Gastrocnemius medialis (tissue), 4 donors: ENCODE measurements around the gene KDM3B. TPM values are rescaled to one million over a fixed set of nuclear protein-coding genes. Genes with fewer than 3 reads are reported as not detected.
"Not testable (repeated sequence)": the region's sequence is repeated elsewhere in the genome, so short reads cannot be mapped to it uniquely, and the experiment has no call there.

Experiments used
- ATAC-seq, 2 donors: fragments of 150-250 bp; one replicate each; pipeline ENCODE4 v1.9.1; 2016
- DNase-seq, 2 donors: peaks; one replicate each; pipeline ENCODE4 v3.0.0-alpha.2; 2019
- H3K27ac ChIP-seq, 4 donors: fragments of 200-600 bp; sonication (generic); 1 replicate in 1 of 4; 2 replicates in 3 of 4; pipeline ENCODE4 v1.5.1; 2016 to 2018; ENCODE audit warnings: mild to moderate bottlenecking in 2 of 4, moderate library complexity in 1 of 4
- H3K27me3 ChIP-seq, 3 donors: fragments of 200-600 bp; sonication (generic) in 2 of 3; 1 replicate in 1 of 3; 2 replicates in 2 of 3; pipeline versions ENCODE4 v1.5.1 to v1.6.0; 2016 to 2019; ENCODE audit warnings: mild to moderate bottlenecking in 1 of 3, moderate library complexity in 1 of 3
- H3K36me3 ChIP-seq, 2 donors: fragments of 200-600 bp; sonication (generic) in 1 of 2; one replicate each; pipeline ENCODE4 v1.5.1; 2017 to 2018
- H3K4me1 ChIP-seq, 2 donors: fragments of 200-600 bp; sonication (generic) in 1 of 2; one replicate each; pipeline ENCODE4 v1.5.1; 2016 to 2017; ENCODE audit warnings: mild to moderate bottlenecking in 2 of 2
- H3K4me3 ChIP-seq, 4 donors: fragments of 200-600 bp; sonication (generic) in 3 of 4; 1 replicate in 1 of 4; 2 replicates in 3 of 4; pipeline ENCODE4 v1.5.1; 2016 to 2019; ENCODE audit warnings: mild to moderate bottlenecking in 2 of 4
- H3K9me3 ChIP-seq, 3 donors: fragments of 200-600 bp; sonication (generic) in 2 of 3; 1 replicate in 1 of 3; 2 replicates in 2 of 3; pipeline ENCODE4 v1.5.1; 2016 to 2019
- CTCF ChIP-seq, 5 experiments: fragments of 450-650 bp in 3 of 5; fragments of 200-600 bp in 2 of 5; sonication (generic) in 2 of 5; IDR thresholded peaks in 4 of 5; conservative IDR thresholded peaks in 1 of 5; 1 replicate in 4 of 5; 2 replicates in 1 of 5; pipeline ENCODE4 v1.5.1; 2016 to 2019; ENCODE audit warnings: antibody characterized with exemption in 5 of 5, mild to moderate bottlenecking in 3 of 5, moderate library complexity in 3 of 5
- POLR2A ChIP-seq, 2 donors: fragments of 450-650 bp; IDR thresholded peaks; one replicate each; pipeline ENCODE4 v1.6.1; 2017; ENCODE audit warnings: antibody characterized with exemption in 2 of 2, mild to moderate bottlenecking in 2 of 2, moderate library complexity in 2 of 2
- in situ Hi-C, 4 donors: fragments of 200-750 bp; cut with MboI; loops; one replicate each; pipeline versions ENCODE4 v1.15.0 to v1.8.0; 2017; ENCODE audit warnings: low sequenced_read_pairs in 4 of 4
- intact Hi-C: fragments of 100-400 bp; cut with DNase I; formaldehyde crosslinking; loops from one replicate; pipeline ENCODE4 v1.15.1; 2023; ENCODE audit warnings: low total_unique reads
- total RNA-seq, 4 donors: library from RNA; depleted of rRNA; stranded (reverse); fragments of >200 nt; gene quantifications; one replicate each; pipeline versions ENCODE4 v1.1.0 to v1.2.3, GENCODE V29; 2016

The KDM3B gene
- total RNA-seq, 4 donors from 2014 or later = 49.4 to 100 (median 74.2) TPM

- intact Hi-C loops (no loop called here), in situ Hi-C loops (no loop called here)
- Histone ChIP-seq H3K4me1 (no peaks in the 10 kb centered on the region), H3K27me3 (no peaks in the 10 kb centered on the region), H3K4me3 (no peak overlapping the region), H3K9me3 (no peaks in the 10 kb centered on the region), H3K27ac (no peak overlapping the region), H3K36me3 (no peaks in the 10 kb centered on the region)
- TF ChIP-seq CTCF (IDR thresholded peaks at IDR 0.05 in 4 of 5, conservative IDR thresholded peaks at IDR 0.05 in 1 of 5) (no peak), POLR2A (IDR thresholded peaks at IDR 0.05) (no peak)
- no peak for ATAC-seq
- no peak for DNase-seq
These were observed 119.9 kb downstream of the KDM3B start for GRCh38 chr5:138472353-138472752.

- intact Hi-C loops, ATAC-seq, DNase-seq, H3K27ac ChIP-seq, H3K4me1 ChIP-seq, H3K27me3 ChIP-seq, H3K36me3 ChIP-seq, in situ Hi-C loops, H3K4me3 ChIP-seq, H3K9me3 ChIP-seq: not testable (repeated sequence)
These were observed 120.7 kb downstream of the KDM3B start for GRCh38 chr5:138473151-138473550.

GRCh38 chr5:138476918-138477317 lies 124.4 kb downstream of the KDM3B start:
- Histone ChIP-seq H3K27ac (no peak overlapping the region), H3K4me1 (no peaks in the 10 kb centered on the region), H3K27me3 (no peaks in the 10 kb centered on the region), H3K9me3 (no peaks in the 10 kb centered on the region), H3K36me3 (no peaks in the 10 kb centered on the region), H3K4me3 (no peak overlapping the region)
- intact Hi-C loops = no loop called here
- in situ Hi-C loops = no loop called here
- no peak for TF ChIP-seq CTCF (IDR thresholded peaks at IDR 0.05 in 4 of 5, conservative IDR thresholded peaks at IDR 0.05 in 1 of 5)
- no peak for TF ChIP-seq POLR2A (IDR thresholded peaks at IDR 0.05)
- ATAC-seq (no peak), DNase-seq (no peak)

- Histone ChIP-seq H3K36me3 (no peaks in the 10 kb centered on the region), H3K27me3 (peaks cover 0 to 1% (median 0%) of the 10 kb centered on the region in 3 donors), H3K4me1 (no peaks in the 10 kb centered on the region), H3K27ac (no peak overlapping the region), H3K9me3 (no peaks in the 10 kb centered on the region), H3K4me3 (no peak overlapping the region)
- no peak for ATAC-seq
- TF ChIP-seq CTCF (IDR thresholded peaks at IDR 0.05 in 4 of 5, conservative IDR thresholded peaks at IDR 0.05 in 1 of 5) = no peak
- TF ChIP-seq POLR2A (IDR thresholded peaks at IDR 0.05) = no peak
- in situ Hi-C loops (no loop called here), intact Hi-C loops (no loop called here)
- DNase-seq = no peak
These were observed 130.2 kb downstream of the KDM3B start for GRCh38 chr5:138482638-138483037.

Other genes with a start within 250 kb of the KDM3B start
- under 1 TPM in 2 of 4 donors, not detected in 2; 0.51 TPM for gene NME5, start 213.3 kb upstream of the KDM3B start, total RNA-seq
- gene BRD8, start 174.1 kb upstream of the KDM3B start, total RNA-seq = 10 to 100 TPM; 20.2 to 28.0 (median 24.1) TPM
- under 1 TPM in 2 of 4 donors, not detected in 2; 0.75 to 0.89 TPM for gene KIF20A, start 173.6 kb upstream of the KDM3B start, total RNA-seq
- gene CDC23, start 139.4 kb upstream of the KDM3B start, total RNA-seq = 10 to 100 TPM in 2 of 4 donors, 1 to 10 TPM in 2; 7.7 to 11.7 (median 10.4) TPM
- gene GFRA3, start 78.1 kb upstream of the KDM3B start, total RNA-seq = under 1 TPM in 1 of 4 donors, not detected in 3; 0.42 TPM
- gene CDC25C, start 20.9 kb upstream of the KDM3B start, total RNA-seq = not detected
- gene FAM53C, start 14.4 kb upstream of the KDM3B start, total RNA-seq = 10 to 100 TPM; 35.7 to 74.7 (median 41.0) TPM
- gene REEP2, start 86.4 kb downstream of the KDM3B start, total RNA-seq = 1 to 10 TPM; 1.2 to 7.4 (median 3.4) TPM
- gene EGR1, start 112.8 kb downstream of the KDM3B start, total RNA-seq = 10 to 100 TPM in 1 of 4 donors, 1 to 10 TPM in 3; 1.1 to 16.4 (median 7.2) TPM
- 100 to 1,000 TPM in 3 of 4 donors, 10 to 100 TPM in 1; 99.9 to 139 (median 117) TPM for gene ETF1, start 190.6 kb downstream of the KDM3B start, total RNA-seq
- gene HSPA9, start 222.7 kb downstream of the KDM3B start, total RNA-seq = 100 to 1,000 TPM; 449 to 840 (median 569) TPM